ENCODE measurements around the gene IDI2.

DNA sequence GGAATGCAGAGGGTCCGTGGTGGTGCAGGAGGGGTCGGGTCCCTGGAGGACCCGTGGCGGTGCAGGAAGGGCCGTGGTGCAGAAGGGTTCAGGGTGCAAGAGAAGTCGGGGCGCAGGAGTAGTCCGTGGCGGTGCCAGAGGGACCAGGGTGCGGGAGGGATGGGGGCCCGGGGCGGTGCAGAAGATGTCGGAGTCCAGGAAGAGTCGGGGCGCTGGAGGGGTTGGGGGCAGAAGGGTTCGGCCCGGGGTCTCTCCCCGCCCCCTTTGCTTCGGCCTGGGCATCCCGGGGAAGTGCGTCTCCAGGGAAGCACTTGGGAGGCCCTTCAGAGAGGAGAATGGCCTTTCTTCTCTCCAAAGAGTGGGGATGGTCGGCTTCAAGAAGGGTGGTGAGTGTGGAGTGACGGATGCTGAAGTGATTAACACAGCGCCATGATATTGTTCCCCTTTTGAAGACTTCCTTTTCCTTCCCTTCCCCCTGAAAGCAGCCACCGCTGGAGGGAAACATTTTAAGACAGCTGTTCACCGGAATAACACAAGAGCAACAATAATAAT is 31.5 kb upstream of the IDI2 start:
- TF ChIP-seq, protein P1, sequence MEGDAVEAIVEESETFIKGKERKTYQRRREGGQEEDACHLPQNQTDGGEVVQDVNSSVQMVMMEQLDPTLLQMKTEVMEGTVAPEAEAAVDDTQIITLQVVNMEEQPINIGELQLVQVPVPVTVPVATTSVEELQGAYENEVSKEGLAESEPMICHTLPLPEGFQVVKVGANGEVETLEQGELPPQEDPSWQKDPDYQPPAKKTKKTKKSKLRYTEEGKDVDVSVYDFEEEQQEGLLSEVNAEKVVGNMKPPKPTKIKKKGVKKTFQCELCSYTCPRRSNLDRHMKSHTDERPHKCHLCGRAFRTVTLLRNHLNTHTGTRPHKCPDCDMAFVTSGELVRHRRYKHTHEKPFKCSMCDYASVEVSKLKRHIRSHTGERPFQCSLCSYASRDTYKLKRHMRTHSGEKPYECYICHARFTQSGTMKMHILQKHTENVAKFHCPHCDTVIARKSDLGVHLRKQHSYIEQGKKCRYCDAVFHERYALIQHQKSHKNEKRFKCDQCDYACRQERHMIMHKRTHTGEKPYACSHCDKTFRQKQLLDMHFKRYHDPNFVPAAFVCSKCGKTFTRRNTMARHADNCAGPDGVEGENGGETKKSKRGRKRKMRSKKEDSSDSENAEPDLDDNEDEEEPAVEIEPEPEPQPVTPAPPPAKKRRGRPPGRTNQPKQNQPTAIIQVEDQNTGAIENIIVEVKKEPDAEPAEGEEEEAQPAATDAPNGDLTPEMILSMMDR (IDR thresholded peaks at IDR 0.05; ENCODE audit: low read depth, low read length), result no peak
- no peak for TF ChIP-seq EZH2phosphoT487 (IDR thresholded peaks at IDR 0.05; ENCODE audit: low read depth)
